NB4 (cell line): ENCODE measurements around the gene CDC25A.

Source experiments
- CTCF ChIP-seq: IDR thresholded peaks from one replicate; pipeline ENCODE4 v1.5.1; 2012; ENCODE audit warnings: low read depth, low read length
- POLR2A ChIP-seq: IDR thresholded peaks from 2 replicates; pipeline ENCODE4 v1.6.1; 2011; ENCODE audit warnings: mild to moderate bottlenecking; ENCODE audit not compliant: insufficient read length; ENCODE audit errors: extremely low read depth

GRCh38 chr3:48140936-48141603 is 47.1 kb downstream of the CDC25A start:
- TF ChIP-seq POLR2A: no peak
- no peak for TF ChIP-seq CTCF
